Glomerular endothelial cell (primary cell): ENCODE measurements around the gene NLRP1. TPM values are rescaled to one million over a fixed set of nuclear protein-coding genes. Genes with fewer than 3 reads are reported as not detected.

Source experiments
- DNase-seq: peaks from one replicate; pipeline ENCODE4 v3.0.0-alpha.2; 2011; ENCODE audit warnings: low read depth, low spot score; ENCODE audit errors: extremely low read depth
- total RNA-seq: library from RNA; depleted of rRNA; stranded (reverse); fragments of >200 nt; gene quantifications from 2 replicates; pipeline ENCODE4 v1.2.3, GENCODE V29; 2015

The NLRP1 gene
- total RNA-seq, 1 donor from 2014 or later: 51.7 TPM

- no peak for DNase-seq
Observed at GRCh38 chr17:5485270-5486205, 98.8 kb downstream of the NLRP1 start, which contains the start of gene DERL2. DERL2 (minus strand) TSS chr17:5486178; CDS start chr17:5486161, 17 bp downstream.

DNA sequence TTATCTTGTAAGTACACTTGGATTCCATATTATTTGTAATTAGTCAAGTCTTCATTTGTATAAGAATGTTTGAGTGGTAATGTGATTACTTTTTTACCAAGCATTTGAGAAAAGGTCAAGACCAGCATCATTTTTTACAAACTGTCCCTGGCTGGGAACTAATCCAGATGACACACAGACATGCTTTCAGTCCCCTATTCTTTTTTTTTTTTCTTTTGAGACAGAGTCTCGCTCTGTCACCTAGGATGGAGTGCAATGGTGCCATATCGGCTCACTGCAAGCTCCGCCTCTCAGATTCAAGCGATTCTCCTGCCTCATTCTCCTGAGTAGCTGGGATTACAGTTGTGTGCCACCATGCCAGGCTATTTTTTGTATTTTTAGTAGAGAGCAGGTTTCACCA, 102.9 kb downstream of the NLRP1 start:
- no peak for DNase-seq

- no peak for DNase-seq
Observed at GRCh38 chr17:5480962-5481361, 103.3 kb downstream of the NLRP1 start.

DNA sequence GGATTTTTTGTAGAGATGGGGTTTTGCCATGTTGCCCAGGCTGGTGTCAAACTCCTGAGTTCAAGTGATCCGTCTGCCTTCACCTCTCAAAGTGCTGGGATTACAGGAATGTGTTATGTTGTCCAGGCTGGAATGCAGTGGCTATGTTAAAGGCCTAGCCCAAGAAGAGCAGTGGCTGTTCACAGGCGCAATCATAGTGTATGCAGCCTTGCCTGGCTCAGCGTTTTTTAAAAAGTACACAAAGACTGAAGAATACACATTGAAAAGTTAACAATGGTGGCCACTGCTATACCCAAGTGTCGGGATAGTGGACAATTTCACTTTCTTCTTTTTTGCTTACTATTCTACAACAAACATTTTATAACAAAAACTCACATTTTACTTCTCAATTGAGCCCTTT, 105.3 kb downstream of the NLRP1 start:
- no peak for DNase-seq

- no peak for DNase-seq
Observed at GRCh38 chr17:5473906-5474305, 110.4 kb downstream of the NLRP1 start.

DNA sequence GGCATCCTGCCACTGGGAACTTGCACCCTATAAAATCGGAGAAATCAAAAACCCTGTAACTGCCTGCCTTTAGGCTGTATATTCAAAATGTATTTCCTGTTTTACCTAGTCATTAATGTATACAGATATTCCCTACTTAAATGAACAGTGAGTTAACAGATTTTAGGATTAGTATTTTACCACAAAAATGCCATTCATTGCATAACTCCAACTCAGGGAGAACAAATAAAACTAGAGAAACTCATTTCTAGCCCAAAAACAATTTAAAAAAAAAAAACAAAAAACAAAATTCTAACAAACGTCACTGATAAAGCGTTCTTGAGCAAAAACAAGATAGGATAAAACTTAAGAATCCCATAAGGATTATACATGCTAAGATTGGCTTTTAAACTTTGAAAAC, 111.8 kb downstream of the NLRP1 start:
- DNase-seq: no peak

GRCh38 chr17:5468075-5468473, 116.2 kb downstream of the NLRP1 start:
- DNase-seq: no peak

DNA sequence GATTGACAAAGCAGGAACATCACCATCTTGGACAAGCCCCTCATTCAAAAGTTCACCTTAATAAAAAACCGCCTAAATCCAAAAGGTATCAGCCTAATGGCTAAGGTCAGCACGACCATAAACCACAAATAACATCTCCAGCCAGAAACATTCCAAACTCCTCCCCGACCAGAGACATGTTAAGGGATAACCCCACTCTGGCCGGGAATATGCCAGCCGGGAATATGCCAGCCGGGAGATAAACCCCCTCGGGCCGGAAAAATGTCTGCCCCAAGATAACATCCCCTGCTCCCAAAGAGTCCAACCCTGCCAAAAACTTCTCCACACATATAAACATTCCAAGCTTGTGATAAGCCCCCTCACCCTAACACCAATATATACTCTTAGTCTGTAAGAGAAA, 116.9 kb downstream of the NLRP1 start:
- no peak for DNase-seq

DNA sequence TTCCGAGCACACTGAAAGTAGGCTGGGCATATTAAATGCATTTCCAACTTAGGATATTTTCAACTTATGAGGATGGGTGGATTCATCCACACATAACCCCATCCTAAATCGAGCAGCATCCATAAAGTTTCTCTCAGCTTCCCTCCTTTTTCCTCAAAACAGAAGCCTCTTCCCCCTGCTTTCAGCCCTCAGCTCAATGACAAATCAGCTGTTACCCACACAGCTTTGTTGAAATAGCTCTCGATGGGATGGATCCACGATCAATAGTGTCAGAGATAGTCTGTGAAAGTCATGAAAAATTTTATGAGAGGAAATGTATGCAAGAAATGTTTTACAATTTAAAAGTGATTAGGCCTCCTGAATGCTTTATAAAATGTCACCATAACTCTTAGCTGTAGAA, 118.0 kb downstream of the NLRP1 start:
- DNase-seq: no peak

- DNase-seq: no peak
Observed at GRCh38 chr17:5464717-5465507, 119.4 kb downstream of the NLRP1 start.

Other genes with a start within 250 kb of the NLRP1 start
- 57.9 and 78.1 TPM in 2 replicates for gene NUP88, start 164.8 kb downstream of the NLRP1 start, total RNA-seq
- 34.3 and 54.5 TPM in 2 replicates for gene RPAIN, start 164.3 kb downstream of the NLRP1 start, total RNA-seq
- gene C1QBP, start 145.4 kb downstream of the NLRP1 start, total RNA-seq: 166 and 196 TPM in 2 replicates
- 14.1 and 16.0 TPM in 2 replicates for gene DHX33, start 115.5 kb downstream of the NLRP1 start, total RNA-seq
- gene DERL2, start 98.3 kb downstream of the NLRP1 start, total RNA-seq: 45.2 and 55.9 TPM in 2 replicates
- gene MIS12, start 97.9 kb downstream of the NLRP1 start, total RNA-seq: 7.5 and 13.2 TPM in 2 replicates